Measurements from ENCODE around the gene KLHL11.
"Not testable (repeated sequence)": the region's sequence is repeated elsewhere in the genome, so short reads cannot be mapped to it uniquely, and the experiment has no call there.

GRCh38 chr17:41840781-41841180, 24.4 kb downstream of the KLHL11 start:
- not testable (repeated sequence) for TF ChIP-seq CTCF (conservative IDR thresholded peaks at IDR 0.05; ENCODE audit: low read length); EZH2phosphoT487 (IDR thresholded peaks at IDR 0.05; ENCODE audit: borderline replicate concordance)

Data from Loucy (cell line).